Measurements from ENCODE around the gene ADCY3.

The ADCY3 gene

GRCh38 chr2:24919037-24919505 is 966 bp downstream of the ADCY3 start:
- no peaks in the 10 kb centered on the region for H3K9me3 ChIP-seq (ENCODE audit: control insufficient read depth, low read length)
- H3K27me3 ChIP-seq (replicated peaks; ENCODE audit: control insufficient read depth, insufficient read depth, low read length, poor library complexity, severe bottlenecking) = no peaks in the 10 kb centered on the region
- peaks cover 30% of the 10 kb centered on the region for H3K4me1 ChIP-seq (ENCODE audit: control insufficient read depth, insufficient read depth, low read length, poor library complexity, severe bottlenecking)
- H3K36me3 ChIP-seq (ENCODE audit: control insufficient read depth, insufficient read depth, low read length) = no peaks in the 10 kb centered on the region
- H3K27ac ChIP-seq (ENCODE audit: insufficient read depth, low read length, poor library complexity, severe bottlenecking) = no peak overlapping the region
- peak; percentile 52 to 65 (median 62) for DNase-seq
- peak overlapping the region; percentile 53 for H3K4me3 ChIP-seq (ENCODE audit: insufficient read depth, low read depth, low read length, poor library complexity, severe bottlenecking)

- Histone ChIP-seq H3K4me1 (ENCODE audit: control insufficient read depth, insufficient read depth, low read length, poor library complexity, severe bottlenecking) (peaks cover 30% of the 10 kb centered on the region), H3K27ac (ENCODE audit: insufficient read depth, low read length, poor library complexity, severe bottlenecking) (no peak overlapping the region), H3K36me3 (ENCODE audit: control insufficient read depth, insufficient read depth, low read length) (no peaks in the 10 kb centered on the region), H3K9me3 (ENCODE audit: control insufficient read depth, low read length) (no peaks in the 10 kb centered on the region), H3K27me3 (replicated peaks; ENCODE audit: control insufficient read depth, insufficient read depth, low read length, poor library complexity, severe bottlenecking) (no peaks in the 10 kb centered on the region), H3K4me3 (ENCODE audit: insufficient read depth, low read depth, low read length, poor library complexity, severe bottlenecking) (peak overlapping the region; percentile 53)
- no peak for DNase-seq
These were observed 1.6 kb downstream of the ADCY3 start for GRCh38 chr2:24918326-24919036.

GRCh38 chr2:24917731-24918325 is 2.2 kb downstream of the ADCY3 start:
- Histone ChIP-seq H3K36me3 (ENCODE audit: control insufficient read depth, insufficient read depth, low read length) (no peaks in the 10 kb centered on the region), H3K27ac (ENCODE audit: insufficient read depth, low read length, poor library complexity, severe bottlenecking) (no peak overlapping the region), H3K27me3 (replicated peaks; ENCODE audit: control insufficient read depth, insufficient read depth, low read length, poor library complexity, severe bottlenecking) (no peaks in the 10 kb centered on the region), H3K9me3 (ENCODE audit: control insufficient read depth, low read length) (no peaks in the 10 kb centered on the region), H3K4me1 (ENCODE audit: control insufficient read depth, insufficient read depth, low read length, poor library complexity, severe bottlenecking) (peaks cover 30% of the 10 kb centered on the region), H3K4me3 (ENCODE audit: insufficient read depth, low read depth, low read length, poor library complexity, severe bottlenecking) (no peak overlapping the region)
- DNase-seq = no peak

GRCh38 chr2:24917086-24917485 is 3.0 kb downstream of the ADCY3 start:
- H3K9me3 ChIP-seq (ENCODE audit: control insufficient read depth, low read length) = no peaks in the 10 kb centered on the region
- H3K4me3 ChIP-seq (ENCODE audit: insufficient read depth, low read depth, low read length, poor library complexity, severe bottlenecking) = no peak overlapping the region
- no peak for DNase-seq
- peaks cover 30% of the 10 kb centered on the region for H3K4me1 ChIP-seq (ENCODE audit: control insufficient read depth, insufficient read depth, low read length, poor library complexity, severe bottlenecking)
- no peak overlapping the region for H3K27ac ChIP-seq (ENCODE audit: insufficient read depth, low read length, poor library complexity, severe bottlenecking)
- H3K27me3 ChIP-seq (replicated peaks; ENCODE audit: control insufficient read depth, insufficient read depth, low read length, poor library complexity, severe bottlenecking) = no peaks in the 10 kb centered on the region
- no peaks in the 10 kb centered on the region for H3K36me3 ChIP-seq (ENCODE audit: control insufficient read depth, insufficient read depth, low read length)

- Histone ChIP-seq H3K36me3 (ENCODE audit: control insufficient read depth, insufficient read depth, low read length) (no peaks in the 10 kb centered on the region), H3K4me3 (ENCODE audit: insufficient read depth, low read depth, low read length, poor library complexity, severe bottlenecking) (no peak overlapping the region), H3K9me3 (ENCODE audit: control insufficient read depth, low read length) (no peaks in the 10 kb centered on the region), H3K27me3 (replicated peaks; ENCODE audit: control insufficient read depth, insufficient read depth, low read length, poor library complexity, severe bottlenecking) (no peaks in the 10 kb centered on the region), H3K27ac (ENCODE audit: insufficient read depth, low read length, poor library complexity, severe bottlenecking) (no peak overlapping the region), H3K4me1 (ENCODE audit: control insufficient read depth, insufficient read depth, low read length, poor library complexity, severe bottlenecking) (peaks cover 26% of the 10 kb centered on the region)
- DNase-seq = no peak
These were observed 4.2 kb downstream of the ADCY3 start for GRCh38 chr2:24915796-24916195.

GRCh38 chr2:24915175-24915574 is 4.9 kb downstream of the ADCY3 start:
- Histone ChIP-seq H3K36me3 (ENCODE audit: control insufficient read depth, insufficient read depth, low read length) (no peaks in the 10 kb centered on the region), H3K27me3 (replicated peaks; ENCODE audit: control insufficient read depth, insufficient read depth, low read length, poor library complexity, severe bottlenecking) (no peaks in the 10 kb centered on the region), H3K9me3 (ENCODE audit: control insufficient read depth, low read length) (no peaks in the 10 kb centered on the region), H3K4me3 (ENCODE audit: insufficient read depth, low read depth, low read length, poor library complexity, severe bottlenecking) (no peak overlapping the region), H3K27ac (ENCODE audit: insufficient read depth, low read length, poor library complexity, severe bottlenecking) (no peak overlapping the region), H3K4me1 (ENCODE audit: control insufficient read depth, insufficient read depth, low read length, poor library complexity, severe bottlenecking) (peaks cover 22% of the 10 kb centered on the region)
- no peak for DNase-seq

DNA sequence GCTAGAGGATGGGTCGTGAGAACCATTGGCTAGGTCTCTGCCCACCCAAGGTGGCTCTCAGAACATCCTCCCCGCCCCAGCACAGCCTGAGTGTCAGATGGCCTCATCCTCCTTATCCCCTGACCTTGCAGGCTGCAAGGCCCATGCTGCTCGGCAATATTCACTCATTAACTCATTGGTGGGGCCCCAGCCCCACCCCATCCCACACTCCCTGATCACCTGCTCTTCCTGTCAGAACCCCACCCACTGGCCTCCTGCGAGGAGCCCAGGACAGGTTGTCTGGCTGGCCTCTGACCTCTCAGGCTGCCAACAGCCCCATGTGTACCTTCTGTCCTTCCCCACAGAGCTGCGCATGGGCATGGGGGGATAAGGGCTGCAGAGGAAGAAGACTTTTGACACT is 5.3 kb downstream of the ADCY3 start:
- no peaks in the 10 kb centered on the region for H3K27me3 ChIP-seq (replicated peaks; ENCODE audit: control insufficient read depth, insufficient read depth, low read length, poor library complexity, severe bottlenecking)
- H3K9me3 ChIP-seq (ENCODE audit: control insufficient read depth, low read length) = no peaks in the 10 kb centered on the region
- no peak for DNase-seq
- H3K27ac ChIP-seq (ENCODE audit: insufficient read depth, low read length, poor library complexity, severe bottlenecking) = no peak overlapping the region
- H3K4me1 ChIP-seq (ENCODE audit: control insufficient read depth, insufficient read depth, low read length, poor library complexity, severe bottlenecking) = peaks cover 22% of the 10 kb centered on the region
- H3K36me3 ChIP-seq (ENCODE audit: control insufficient read depth, insufficient read depth, low read length) = no peaks in the 10 kb centered on the region
- no peak overlapping the region for H3K4me3 ChIP-seq (ENCODE audit: insufficient read depth, low read depth, low read length, poor library complexity, severe bottlenecking)

GRCh38 chr2:24913911-24914310 is 6.1 kb downstream of the ADCY3 start:
- Histone ChIP-seq H3K4me3 (ENCODE audit: insufficient read depth, low read depth, low read length, poor library complexity, severe bottlenecking) (no peak overlapping the region), H3K27ac (ENCODE audit: insufficient read depth, low read length, poor library complexity, severe bottlenecking) (no peak overlapping the region), H3K4me1 (ENCODE audit: control insufficient read depth, insufficient read depth, low read length, poor library complexity, severe bottlenecking) (peaks cover 18% of the 10 kb centered on the region), H3K27me3 (replicated peaks; ENCODE audit: control insufficient read depth, insufficient read depth, low read length, poor library complexity, severe bottlenecking) (no peaks in the 10 kb centered on the region), H3K36me3 (ENCODE audit: control insufficient read depth, insufficient read depth, low read length) (no peaks in the 10 kb centered on the region), H3K9me3 (ENCODE audit: control insufficient read depth, low read length) (no peaks in the 10 kb centered on the region)
- DNase-seq = no peak

- Histone ChIP-seq H3K36me3 (ENCODE audit: control insufficient read depth, insufficient read depth, low read length) (no peaks in the 10 kb centered on the region), H3K4me3 (ENCODE audit: insufficient read depth, low read depth, low read length, poor library complexity, severe bottlenecking) (no peak overlapping the region), H3K27ac (ENCODE audit: insufficient read depth, low read length, poor library complexity, severe bottlenecking) (no peak overlapping the region), H3K4me1 (ENCODE audit: control insufficient read depth, insufficient read depth, low read length, poor library complexity, severe bottlenecking) (peaks cover 9% of the 10 kb centered on the region), H3K27me3 (replicated peaks; ENCODE audit: control insufficient read depth, insufficient read depth, low read length, poor library complexity, severe bottlenecking) (no peaks in the 10 kb centered on the region), H3K9me3 (ENCODE audit: control insufficient read depth, low read length) (no peaks in the 10 kb centered on the region)
- DNase-seq = no peak
These were observed 7.1 kb downstream of the ADCY3 start for GRCh38 chr2:24912986-24913385.

GRCh38 chr2:24912523-24912922 is 7.5 kb downstream of the ADCY3 start:
- Histone ChIP-seq H3K27me3 (replicated peaks; ENCODE audit: control insufficient read depth, insufficient read depth, low read length, poor library complexity, severe bottlenecking) (no peaks in the 10 kb centered on the region), H3K4me3 (ENCODE audit: insufficient read depth, low read depth, low read length, poor library complexity, severe bottlenecking) (no peak overlapping the region), H3K27ac (ENCODE audit: insufficient read depth, low read length, poor library complexity, severe bottlenecking) (no peak overlapping the region), H3K36me3 (ENCODE audit: control insufficient read depth, insufficient read depth, low read length) (no peaks in the 10 kb centered on the region), H3K9me3 (ENCODE audit: control insufficient read depth, low read length) (no peaks in the 10 kb centered on the region), H3K4me1 (ENCODE audit: control insufficient read depth, insufficient read depth, low read length, poor library complexity, severe bottlenecking) (peaks cover 4% of the 10 kb centered on the region)
- no peak for DNase-seq

Data from effector memory CD4-positive, alpha-beta T cell (primary cell).